Measurements from ENCODE around the gene TPSB2.
"Not testable (repeated sequence)": the region's sequence is repeated elsewhere in the genome, so short reads cannot be mapped to it uniquely, and the experiment has no call there.

TPSB2 gene

GRCh38 chr16:1230084-1230470 is at the start of gene TPSB2:
Gene TPSB2, minus strand, starts transcription at chr16:1230184. Its CDS starts 233 bp downstream, at chr16:1229951.
- DNase-seq: not testable (repeated sequence)

DNA sequence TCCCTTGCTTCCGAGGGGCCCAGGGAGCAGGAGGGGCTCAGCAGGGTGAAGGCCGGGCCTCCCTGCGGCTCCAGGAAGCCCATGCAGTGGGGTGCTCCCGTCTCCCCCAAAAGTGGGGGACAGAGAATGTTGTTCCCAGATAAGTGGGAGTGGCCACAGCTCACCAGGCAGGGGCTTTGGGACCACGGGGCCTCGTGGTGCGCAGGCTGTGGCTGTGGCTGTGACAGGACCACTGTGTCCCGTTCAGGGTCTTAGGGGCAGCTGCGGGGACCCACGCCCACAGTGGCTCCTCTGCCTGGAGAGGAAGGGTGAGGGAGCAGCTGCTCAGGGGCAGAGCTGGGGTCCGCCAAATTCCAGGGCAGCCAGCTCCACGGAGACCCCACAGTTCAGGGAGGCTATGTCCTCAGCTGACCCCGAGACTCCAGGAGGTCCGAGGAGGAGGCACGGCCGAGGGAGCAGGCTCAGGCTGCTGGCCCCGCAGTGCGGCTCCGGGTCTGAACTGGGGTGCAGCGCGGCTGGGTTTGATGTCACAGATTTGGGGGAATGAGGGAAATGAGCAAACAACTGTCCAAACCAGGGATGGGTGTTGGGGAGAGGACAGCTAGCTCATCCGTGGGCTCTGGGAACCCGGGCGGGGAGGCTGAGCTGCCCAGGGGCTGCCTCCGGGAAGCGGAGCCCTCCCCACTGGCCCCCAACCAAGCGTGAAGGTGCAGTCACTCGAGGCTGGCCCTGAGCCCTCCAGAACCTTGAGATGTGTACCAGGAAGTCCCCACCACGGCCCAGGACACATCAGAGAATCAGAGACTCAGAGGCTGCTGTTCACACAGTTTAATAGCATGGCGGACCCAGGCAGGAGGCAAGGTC is 49.3 kb upstream of the TPSB2 start:
- no peak for DNase-seq

DNA sequence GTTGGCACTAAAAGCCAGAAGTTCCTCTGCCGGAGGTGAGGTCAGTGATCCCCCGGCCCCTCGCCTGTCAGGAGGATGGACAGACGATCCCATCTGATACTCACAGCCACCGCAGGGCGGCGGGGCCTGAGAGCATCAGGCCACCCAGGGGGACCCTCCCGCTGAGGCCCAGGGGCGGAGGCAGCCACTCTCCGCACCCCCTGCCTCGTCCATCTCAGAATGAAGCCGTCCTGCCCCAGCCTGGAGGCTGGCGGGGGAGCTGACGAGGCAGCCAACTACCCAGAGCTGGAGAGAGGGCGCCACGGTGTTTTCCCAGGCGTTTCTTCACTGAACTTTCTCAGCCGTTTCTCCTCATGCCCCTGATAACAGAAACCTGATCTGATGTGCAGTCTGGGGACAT is 48.5 kb upstream of the TPSB2 start:
- no peak for DNase-seq

- DNase-seq: no peak
Measured at GRCh38 chr16:1277617-1278282, 47.8 kb upstream of the TPSB2 start.

- no peak for DNase-seq
Measured at GRCh38 chr16:1277151-1277598, 47.2 kb upstream of the TPSB2 start.

- DNase-seq: no peak
Measured at GRCh38 chr16:1276580-1276878, 46.5 kb upstream of the TPSB2 start.

DNA sequence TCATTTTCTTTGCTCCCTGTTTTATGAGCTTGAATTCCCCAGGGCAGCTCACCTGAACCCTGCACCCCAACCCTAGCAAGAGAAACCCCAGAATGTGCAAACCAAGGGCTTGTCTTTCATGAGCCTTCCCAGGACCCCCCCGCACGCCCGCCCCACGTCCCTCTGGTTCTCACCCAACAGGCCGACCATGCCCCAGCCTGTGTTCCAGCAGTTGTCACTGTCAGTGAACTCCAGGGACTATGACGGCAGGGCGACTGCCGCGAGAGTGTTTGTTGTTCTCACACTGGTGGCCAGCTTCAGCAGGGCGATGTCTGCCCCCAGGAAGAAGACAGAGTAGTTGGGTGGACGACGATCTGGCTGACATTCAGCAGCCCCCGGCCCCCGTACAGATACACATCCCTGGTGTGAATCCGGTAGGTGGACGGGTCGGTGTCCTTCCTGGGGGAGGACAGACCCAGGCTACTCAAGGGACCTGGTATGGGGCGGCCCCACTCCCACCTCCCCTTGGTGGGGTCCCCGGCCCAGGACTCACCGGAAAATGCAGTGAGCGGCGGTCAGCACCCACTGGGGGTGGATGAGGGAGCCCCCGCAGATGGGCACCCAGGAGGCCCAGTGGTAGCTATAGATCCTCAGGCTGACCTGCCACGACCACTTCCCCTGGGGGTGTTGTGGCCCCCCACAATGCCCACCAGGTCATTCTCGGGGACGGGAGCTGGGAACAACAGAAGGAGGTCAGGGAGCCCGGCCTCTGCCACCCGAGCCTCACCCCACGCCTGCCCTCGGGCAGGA is 46.0 kb upstream of the TPSB2 start:
- no peak for DNase-seq

DNA sequence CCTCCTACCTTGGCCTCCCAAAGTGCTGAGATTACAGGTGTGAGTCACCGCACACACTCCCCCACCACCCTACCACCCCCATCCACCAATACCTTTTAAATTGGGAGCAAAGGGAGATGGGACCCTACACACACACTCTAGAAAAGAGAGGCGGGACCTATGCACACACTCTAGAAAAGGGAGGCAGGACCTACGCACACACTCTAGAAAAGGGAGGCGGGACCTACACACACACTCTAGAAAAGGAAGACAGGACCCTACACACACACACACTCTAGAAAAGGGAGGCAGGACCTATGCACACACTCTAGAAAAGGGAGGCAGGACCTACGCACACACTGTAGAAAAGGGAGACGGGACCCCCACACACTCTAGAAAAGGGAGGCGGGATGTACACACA is 44.8 kb upstream of the TPSB2 start:
- no peak for DNase-seq

GRCh38 chr16:1273816-1274215 is 43.8 kb upstream of the TPSB2 start:
- DNase-seq: no peak

GRCh38 chr16:1272453-1273198 is 42.6 kb upstream of the TPSB2 start:
- DNase-seq: no peak

GRCh38 chr16:1271724-1272413 is 41.9 kb upstream of the TPSB2 start:
- DNase-seq: not testable (repeated sequence)

DNA sequence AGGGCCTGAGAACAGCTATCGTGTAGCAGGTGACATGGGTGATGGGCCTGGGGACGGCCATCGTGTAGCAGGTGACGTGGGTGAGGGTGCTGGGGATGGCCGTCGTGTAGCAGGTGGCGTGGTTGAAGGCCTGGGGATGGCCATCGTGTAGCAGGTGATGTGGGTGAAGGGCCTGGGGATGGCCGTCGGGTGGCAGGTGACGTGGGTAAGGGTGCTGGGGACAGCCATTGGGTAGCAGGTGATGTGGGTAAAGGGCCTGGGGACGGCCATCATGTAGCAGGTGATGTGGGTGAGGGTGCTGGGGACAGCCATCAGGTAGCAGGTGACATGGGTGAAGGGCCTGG is 41.4 kb upstream of the TPSB2 start:
- no peak for DNase-seq

GRCh38 chr16:1269418-1269817 is 39.4 kb upstream of the TPSB2 start:
- not testable (repeated sequence) for DNase-seq

GRCh38 chr16:1265826-1266225 is 35.8 kb upstream of the TPSB2 start:
- no peak for DNase-seq

GRCh38 chr16:1265090-1265630 is 35.2 kb upstream of the TPSB2 start:
- no peak for DNase-seq

GRCh38 chr16:1264345-1265089 is 34.5 kb upstream of the TPSB2 start:
- DNase-seq: no peak

- no peak for DNase-seq
Measured at GRCh38 chr16:1263591-1264344, 33.8 kb upstream of the TPSB2 start.

DNA sequence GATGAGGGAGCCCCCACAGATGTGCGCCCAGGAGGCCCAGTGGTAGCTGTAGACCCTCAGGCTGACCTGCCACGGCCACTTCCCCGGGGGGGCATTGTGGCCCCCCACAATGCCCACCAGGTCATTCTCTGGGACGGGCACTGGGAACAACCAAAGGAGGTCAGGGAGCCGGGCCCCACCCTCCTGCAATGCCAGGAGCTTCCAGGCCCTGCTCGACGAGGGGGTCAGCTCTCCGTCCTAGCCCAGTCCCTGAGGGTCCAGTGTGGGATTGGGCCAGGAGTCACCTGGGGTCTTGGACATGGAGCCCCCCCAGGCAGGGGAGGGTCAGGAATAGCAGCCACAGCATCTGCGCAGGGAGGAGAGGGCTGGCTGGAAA is 32.9 kb upstream of the TPSB2 start:
- DNase-seq: no peak

- DNase-seq: no peak
Measured at GRCh38 chr16:1262210-1262845, 32.3 kb upstream of the TPSB2 start.

Measured in KG1 (cell line).